H1 (cell line): ENCODE data around the gene SASH3. TPM values are rescaled to one million over a fixed set of nuclear protein-coding genes. Genes with fewer than 3 reads are reported as not detected.

ENCODE experiments used
- CTCF ChIA-PET: fragments of 300-600 bp; sonication (Branson Sonifier 250); formaldehyde crosslinking; loops from one replicate; lab custom pipeline; 2021; ENCODE audit not compliant: partially characterized antibody; lab: Charles Lee
- POLR2A ChIA-PET: fragments of 300-600 bp; sonication (Branson Sonifier 250); formaldehyde crosslinking; loops from one replicate; lab custom pipeline; 2021; ENCODE audit warnings: inconsistent platforms; ENCODE audit not compliant: partially characterized antibody; lab: Charles Lee
- DNase-seq, 2 experiments: peaks; one replicate each; pipeline versions ENCODE4 v3.0.0 to v3.0.0-alpha.2; 2010 to 2022; ENCODE audit warnings: low spot score in 2 of 2, low read depth in 1 of 2, mixed read lengths in 1 of 2
- FAIRE-seq: peaks from 2 replicates; lab custom pipeline; 2011; peaks lifted over from hg19 to GRCh38; lab: Jason Lieb, UNC
- H2AFZ ChIP-seq: 2 replicates; pipeline ENCODE4 v1.8.1; 2012; ENCODE audit warnings: low read length, inconsistent platforms
- H2AK5ac ChIP-seq: 2 replicates; pipeline ENCODE4 v1.6.1; 2013; ENCODE audit warnings: low read depth, low read length
- H2BK120ac ChIP-seq: replicated peaks from 2 replicates; pipeline ENCODE3; 2013; ENCODE audit warnings: low read depth, low read length, inconsistent platforms
- H2BK12ac ChIP-seq: 2 replicates; pipeline ENCODE4 v1.6.1; 2013; ENCODE audit warnings: low read depth, low read length
- H2BK15ac ChIP-seq: 2 replicates; pipeline ENCODE4 v1.6.1; 2013; ENCODE audit warnings: low read length
- H2BK20ac ChIP-seq: 2 replicates; pipeline ENCODE4 v1.6.1; 2013; ENCODE audit warnings: low read length
- H2BK5ac ChIP-seq: 2 replicates; pipeline ENCODE4 v1.6.1; 2013; ENCODE audit warnings: low read depth, low read length
- H3K14ac ChIP-seq: 2 replicates; pipeline ENCODE4 v1.6.1; 2013; ENCODE audit warnings: inconsistent platforms; ENCODE audit not compliant: insufficient read length
- H3K18ac ChIP-seq: 2 replicates; pipeline ENCODE4 v1.6.1; 2013; ENCODE audit warnings: low read length; ENCODE audit errors: extremely low read depth
- H3K23ac ChIP-seq: 2 replicates; pipeline ENCODE4 v1.6.1; 2013; ENCODE audit warnings: inconsistent platforms; ENCODE audit not compliant: insufficient read length
- H3K23me2 ChIP-seq: 2 replicates; pipeline ENCODE4 v1.6.1; 2013; ENCODE audit warnings: low read depth, low read length
- H3K27ac ChIP-seq: 2 replicates; pipeline ENCODE4 v1.6.1; 2011; ENCODE audit warnings: low read depth, low read length, inconsistent platforms
- H3K27me3 ChIP-seq, 4 experiments: replicated peaks in 1 of 4; 1 replicate in 1 of 4; 2 replicates in 3 of 4; pipeline versions ENCODE4 v1.6.1 to v1.8.1; 2011 to 2013; ENCODE audit warnings: low read length in 3 of 4, mild to moderate bottlenecking in 3 of 4, inconsistent platforms in 2 of 4, mixed read lengths in 2 of 4, moderate library complexity in 1 of 4; ENCODE audit not compliant: control insufficient read depth in 3 of 4, insufficient read depth in 3 of 4; ENCODE audit errors: extremely low read depth in 1 of 4
- H3K36me3 ChIP-seq, 4 experiments: 2 replicates each; pipeline versions ENCODE4 v1.6.1 to v1.8.1; 2011 to 2013; ENCODE audit warnings: mild to moderate bottlenecking in 4 of 4, low read length in 3 of 4, moderate library complexity in 2 of 4, control low read depth in 1 of 4, inconsistent platforms in 1 of 4; ENCODE audit not compliant: insufficient read depth in 4 of 4, control insufficient read depth in 2 of 4
- H3K4ac ChIP-seq: replicated peaks from 2 replicates; pipeline ENCODE3; 2013; ENCODE audit warnings: low read length, low read depth, mixed read lengths, inconsistent platforms; ENCODE audit not compliant: insufficient read length
- H3K4me1 ChIP-seq, 4 experiments: replicated peaks in 1 of 4; 1 replicate in 1 of 4; 2 replicates in 3 of 4; pipeline versions ENCODE4 v1.6.1 to v1.8.1; 2011 to 2013; ENCODE audit warnings: low read length in 3 of 4, inconsistent platforms in 2 of 4, mixed read lengths in 1 of 4; ENCODE audit not compliant: insufficient read depth in 4 of 4, control insufficient read depth in 3 of 4
- H3K4me2 ChIP-seq, 2 experiments: 2 replicates each; pipeline versions ENCODE4 v1.6.1 to v1.8.1; 2011 to 2013; ENCODE audit warnings: low read depth in 2 of 2, low read length in 2 of 2, control low read depth in 1 of 2, inconsistent platforms in 1 of 2, mild to moderate bottlenecking in 1 of 2; ENCODE audit not compliant: insufficient read depth in 1 of 2
- H3K4me3 ChIP-seq, 4 experiments: fragments of 200-600, 300-600 bp in 1 of 4; sonication (generic), shearing (Covaris generic), sonication (Bioruptor Twin) in 1 of 4; 2 replicates each; pipeline versions ENCODE4 v1.5.1 to v1.8.1; 2011 to 2016; ENCODE audit warnings: low read length in 4 of 4, low read depth in 3 of 4, control low read depth in 2 of 4, inconsistent platforms in 2 of 4, mild to moderate bottlenecking in 2 of 4, mixed read lengths in 1 of 4, moderate library complexity in 1 of 4; ENCODE audit not compliant: insufficient read depth in 2 of 4; ENCODE audit errors: extremely low read depth in 1 of 4
- H3K56ac ChIP-seq: replicated peaks from 2 replicates; pipeline ENCODE3; 2013; ENCODE audit warnings: low read depth, mild to moderate bottlenecking, mixed read lengths, low read length, inconsistent platforms; ENCODE audit not compliant: insufficient read length
- H3K79me1 ChIP-seq: 2 replicates; pipeline ENCODE4 v1.6.1; 2013; ENCODE audit warnings: low read depth, low read length, control low read depth
- H3K79me2 ChIP-seq, 2 experiments: 2 replicates each; pipeline versions ENCODE4 v1.6.1 to v1.8.1; 2012 to 2013; ENCODE audit warnings: low read length in 2 of 2, mild to moderate bottlenecking in 2 of 2, inconsistent platforms in 1 of 2; ENCODE audit not compliant: insufficient read depth in 2 of 2, control insufficient read depth in 1 of 2
- H3K9ac ChIP-seq, 4 experiments: replicated peaks in 1 of 4; 1 replicate in 1 of 4; 2 replicates in 3 of 4; pipeline versions ENCODE4 v1.6.1 to v1.8.1; 2011 to 2013; ENCODE audit warnings: low read depth in 3 of 4, low read length in 3 of 4, control low read depth in 2 of 4, mild to moderate bottlenecking in 2 of 4, moderate library complexity in 2 of 4, inconsistent platforms in 1 of 4; ENCODE audit errors: extremely low read depth in 1 of 4
- H3K9me3 ChIP-seq, 2 experiments: 2 replicates each; pipeline versions ENCODE4 v1.6.1 to v1.8.1; 2012 to 2013; ENCODE audit warnings: mild to moderate bottlenecking in 2 of 2, moderate library complexity in 2 of 2, control low read depth in 1 of 2, inconsistent platforms in 1 of 2, low read depth in 1 of 2, low read length in 1 of 2, mixed read lengths in 1 of 2; ENCODE audit not compliant: insufficient read depth in 2 of 2
- H4K20me1 ChIP-seq, 2 experiments: replicated peaks in 1 of 2; 2 replicates each; pipeline versions ENCODE3 to v1.8.1; 2011 to 2013; ENCODE audit warnings: inconsistent platforms in 2 of 2, low read length in 2 of 2, mild to moderate bottlenecking in 1 of 2; ENCODE audit not compliant: insufficient read depth in 2 of 2, control insufficient read depth in 1 of 2
- H4K5ac ChIP-seq: 2 replicates; pipeline ENCODE4 v1.6.1; 2013; ENCODE audit warnings: low read length, low read depth, mixed read lengths, inconsistent platforms; ENCODE audit not compliant: insufficient read length
- H4K8ac ChIP-seq: 2 replicates; pipeline ENCODE4 v1.8.0; 2013; ENCODE audit warnings: mild to moderate bottlenecking, moderate library complexity, low read length, inconsistent platforms; ENCODE audit not compliant: insufficient read depth; ENCODE audit errors: extremely low read depth
- H4K91ac ChIP-seq: replicated peaks from 2 replicates; pipeline ENCODE3; 2013; ENCODE audit warnings: low read length, mixed read lengths, inconsistent platforms; ENCODE audit not compliant: insufficient read length
- ATF3 ChIP-seq: IDR thresholded peaks from 2 replicates; pipeline ENCODE4 v1.6.1; 2011; ENCODE audit warnings: low read depth, mild to moderate bottlenecking, low read length; ENCODE audit not compliant: insufficient read depth
- WGBS, 2 experiments: shearing (Covaris generic) in 1 of 2; methylation state at CpG; one replicate each; pipeline versions ENCODE4 v1.1.6 to v1.1.7; 2013 to 2015; ENCODE audit warnings: low lambda C conversion rate in 2 of 2, mixed read lengths in 2 of 2, inconsistent platforms in 1 of 2, low coverage in 1 of 2, missing lambda C conversion rate in 1 of 2; ENCODE audit not compliant: insufficient replicate concordance in 2 of 2, insufficient coverage in 1 of 2, insufficient read length in 1 of 2; ENCODE audit errors: extremely low coverage in 1 of 2, missing lambda C conversion rate in 1 of 2; 5-methylcytosine and 5-hydroxymethylcytosine counted together
- polyA plus RNA-seq, 7 experiments: library from polyadenylated mRNA; depleted of rRNA in 3 of 7; stranded (reverse) in 5 of 7; unstranded in 2 of 7; fragments of >200 nt in 5 of 7; fragments of 200-250 nt in 2 of 7; gene quantifications; 1 replicate in 5 of 7; 2 replicates in 1 of 7; 4 replicates in 1 of 7; pipeline versions ENCODE4 v1.2.1 to v1.2.3, GENCODE V29; 2011 to 2013; ENCODE audit warnings: missing spikeins in 2 of 7, mixed read lengths in 2 of 7
- total RNA-seq: library from RNA; stranded (reverse); fragmentation: NEBNext Ultra II Directional; extraction: Animal tissue kit (Norgen Biotek cat#: 25700); gene quantifications from 2 replicates; pipeline ENCODE4 v1.2.1, GENCODE V29; 2021

Gene SASH3
- total and polyA plus RNA-seq, 2 of the 8 experiments (the other 6 are each of a cell fraction or from before 2014, with no cell fraction given) = not detected

GRCh38 chrX:129768186-129768585, 11.6 kb upstream of the SASH3 start:
- POLR2A ChIA-PET = interaction anchor here (1.0 kb wide), 1 partner anchor 12 kb away, joined by 3 read pairs; no protein-coding TSS in a partner anchor
- no peak for FAIRE-seq

More at GRCh38 chrX:129768186-129768585, 11.6 kb upstream of the SASH3 start:
- Histone ChIP-seq H3K79me2 (no peaks in the 10 kb centered on the region), H3K9ac (no peak overlapping the region), H2BK12ac (no peak overlapping the region), H3K4ac (no peak overlapping the region), H3K14ac (no peak overlapping the region), H2BK15ac (no peak overlapping the region), H4K5ac (no peak overlapping the region), H2AFZ (no peak overlapping the region), H2BK120ac (no peak overlapping the region), H2AK5ac (no peak overlapping the region), H2BK20ac (no peak overlapping the region), H4K8ac (no peak overlapping the region), H3K27me3 (no peaks in the 10 kb centered on the region), H3K23ac (no peak overlapping the region), H2BK5ac (no peak overlapping the region), H4K20me1 (no peaks in the 10 kb centered on the region), H3K18ac (no peak overlapping the region), H3K4me2 (no peak overlapping the region), H4K91ac (no peak overlapping the region), H3K4me3 (no peak overlapping the region), H3K9me3 (no peaks in the 10 kb centered on the region), H3K79me1 (no peaks in the 10 kb centered on the region), H3K36me3 (no peaks in the 10 kb centered on the region), H3K4me1 (no peaks in the 10 kb centered on the region), H3K56ac (no peak overlapping the region), H3K27ac (no peak overlapping the region), H3K23me2 (no peaks in the 10 kb centered on the region)
- no peak for DNase-seq
- 92% methylated on average over 8 of the region's 8 CpGs; no CpG with 5 or more reads in 1 of the 2 experiments for WGBS, 2 experiments
- CTCF ChIA-PET = interaction anchor here (0.5 to 1.8 kb wide), 5 partner anchors 12 to 353 kb away, joined by 3 to 6 read pairs (median 3); no protein-coding TSS in a partner anchor
- no peak for TF ChIP-seq ATF3
